ENCODE data around the gene PRKCZ. TPM values are rescaled to one million over a fixed set of nuclear protein-coding genes. Genes with fewer than 3 reads are reported as not detected.

The PRKCZ gene
- total and polyA plus RNA-seq, 7 donors = 0.07 to 2.3 (median 0.42) TPM; not detected in 1

- Histone ChIP-seq H3K27me3 (ENCODE audit: insufficient read depth in 3 of 3, low read length in 2 of 3) (peaks cover 0 to 25% (median 6%) of the 10 kb centered on the region in 3 donors), H3K36me3 (ENCODE audit: insufficient read depth in 1 of 2, low read depth in 1 of 2) (no peaks in the 10 kb centered on the region), H3K27ac (no peak overlapping the region), H3K4me1 (no peaks in the 10 kb centered on the region), H3K4me3 (no peak overlapping the region), H3K9me3 (no peaks in the 10 kb centered on the region)
- WGBS, 3 donors = 73 to 90% (median 84%) methylated on average over 25 to 33 of the region's 33 CpGs
- ATAC-seq (no peak), DNase-seq (no peak)
- TF ChIP-seq CTCF (IDR thresholded peaks at IDR 0.05) = no peak
- intact Hi-C loops (cut with DNase I) = no loop called here
These were observed 18.4 kb upstream of the PRKCZ start for GRCh38 chr1:2031546-2032540.

DNA sequence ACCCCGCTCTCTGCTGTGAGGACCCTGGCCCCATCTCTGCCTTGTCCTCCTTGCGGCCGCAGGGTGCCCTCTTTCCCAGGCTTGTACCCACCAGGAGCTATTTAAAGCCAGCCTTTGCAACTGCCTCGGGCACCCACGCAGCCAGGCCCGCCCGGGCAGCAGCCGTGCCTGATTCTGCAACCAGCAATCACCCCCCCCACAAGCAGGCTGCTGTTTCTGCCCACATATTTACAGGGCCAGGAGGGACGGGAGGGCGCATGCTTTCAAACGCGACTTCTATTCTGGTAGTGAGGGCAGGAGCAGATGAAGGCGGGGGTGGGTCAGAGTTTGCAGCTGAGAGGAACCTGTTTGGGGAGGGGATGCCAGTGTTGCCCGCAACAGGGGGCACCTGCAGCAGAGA is 17.5 kb upstream of the PRKCZ start:
- no peaks in the 10 kb centered on the region for H3K9me3 ChIP-seq
- H3K27me3 ChIP-seq (ENCODE audit: insufficient read depth in 3 of 3, low read length in 2 of 3) = peaks cover 0 to 25% (median 10%) of the 10 kb centered on the region in 3 donors
- no peak overlapping the region for H3K4me3 ChIP-seq
- TF ChIP-seq CTCF (IDR thresholded peaks at IDR 0.05) = no peak
- ATAC-seq = no peak
- intact Hi-C loops (cut with DNase I) = no loop called here
- 76 to 87% (median 81%) methylated on average over 13 to 14 of the region's 14 CpGs for WGBS, 3 donors
- no peaks in the 10 kb centered on the region for H3K36me3 ChIP-seq (ENCODE audit: insufficient read depth in 1 of 2, low read depth in 1 of 2)
- H3K4me1 ChIP-seq = no peaks in the 10 kb centered on the region
- no peak overlapping the region for H3K27ac ChIP-seq
- DNase-seq = no peak

DNA sequence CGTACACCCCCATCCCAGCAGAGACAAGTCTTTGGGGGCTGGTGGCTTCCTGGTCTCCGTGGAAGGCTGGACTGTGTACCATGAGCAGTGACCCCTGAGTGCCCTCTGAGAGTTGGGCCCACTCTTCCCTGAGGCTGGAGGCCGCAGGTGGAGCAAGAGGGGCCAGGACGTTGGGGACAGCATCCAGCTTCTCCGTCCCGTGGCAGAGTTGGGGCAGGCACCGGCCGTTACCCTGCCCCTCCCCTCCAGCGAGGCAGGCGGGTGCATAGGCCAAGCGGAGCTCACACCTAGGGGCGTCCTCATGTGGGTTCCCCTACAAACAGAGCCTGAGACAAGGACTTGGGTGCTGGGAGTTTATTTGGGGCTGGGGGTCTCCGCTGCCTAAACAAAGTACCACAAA is 17.0 kb upstream of the PRKCZ start:
- TF ChIP-seq CTCF (IDR thresholded peaks at IDR 0.05) = no peak
- Histone ChIP-seq H3K4me3 (no peak overlapping the region), H3K27me3 (ENCODE audit: insufficient read depth in 3 of 3, low read length in 2 of 3) (peaks cover 0 to 25% (median 10%) of the 10 kb centered on the region in 3 donors), H3K27ac (no peak overlapping the region), H3K9me3 (no peaks in the 10 kb centered on the region), H3K4me1 (no peaks in the 10 kb centered on the region), H3K36me3 (ENCODE audit: insufficient read depth in 1 of 2, low read depth in 1 of 2) (no peaks in the 10 kb centered on the region)
- no peak for ATAC-seq
- intact Hi-C loops (cut with DNase I) = no loop called here
- WGBS, 3 donors = 80 to 90% (median 88%) methylated on average over 12 to 13 of the region's 13 CpGs
- no peak for DNase-seq

DNA sequence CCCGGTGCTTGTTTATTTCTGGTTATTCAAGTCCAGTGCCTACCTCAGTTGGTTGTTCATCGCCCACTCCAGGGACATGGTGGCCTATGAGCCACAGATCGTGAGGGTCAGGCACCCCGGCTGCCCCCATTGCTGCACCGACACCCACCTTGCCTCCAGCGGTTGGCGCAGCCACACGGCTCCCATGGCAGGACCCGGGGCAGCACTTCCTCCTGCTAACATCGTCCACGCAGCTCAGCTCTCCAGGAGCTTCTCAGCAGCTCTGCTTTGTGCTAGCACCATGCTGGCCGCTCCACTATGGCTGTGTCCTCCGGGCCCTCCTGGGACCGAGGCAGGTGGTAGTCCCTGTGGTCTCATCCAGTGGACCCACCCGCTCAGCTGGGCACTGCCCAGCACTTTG is 13.9 kb upstream of the PRKCZ start:
- Histone ChIP-seq H3K36me3 (ENCODE audit: insufficient read depth in 1 of 2, low read depth in 1 of 2) (no peaks in the 10 kb centered on the region), H3K4me1 (no peaks in the 10 kb centered on the region), H3K27me3 (ENCODE audit: insufficient read depth in 3 of 3, low read length in 2 of 3) (peaks cover 0 to 38% (median 13%) of the 10 kb centered on the region in 3 donors), H3K4me3 (no peak overlapping the region), H3K27ac (no peak overlapping the region), H3K9me3 (no peaks in the 10 kb centered on the region)
- ATAC-seq = no peak
- WGBS, 3 donors = 81 to 84% (median 83%) methylated on average over 15 of the region's 15 CpGs
- no peak for DNase-seq
- intact Hi-C loops (cut with DNase I) = no loop called here
- TF ChIP-seq CTCF (IDR thresholded peaks at IDR 0.05) = no peak

All from psoas muscle (tissue), 8 donors.